Measurements from ENCODE around the gene ANO1.

The ANO1 gene

DNA sequence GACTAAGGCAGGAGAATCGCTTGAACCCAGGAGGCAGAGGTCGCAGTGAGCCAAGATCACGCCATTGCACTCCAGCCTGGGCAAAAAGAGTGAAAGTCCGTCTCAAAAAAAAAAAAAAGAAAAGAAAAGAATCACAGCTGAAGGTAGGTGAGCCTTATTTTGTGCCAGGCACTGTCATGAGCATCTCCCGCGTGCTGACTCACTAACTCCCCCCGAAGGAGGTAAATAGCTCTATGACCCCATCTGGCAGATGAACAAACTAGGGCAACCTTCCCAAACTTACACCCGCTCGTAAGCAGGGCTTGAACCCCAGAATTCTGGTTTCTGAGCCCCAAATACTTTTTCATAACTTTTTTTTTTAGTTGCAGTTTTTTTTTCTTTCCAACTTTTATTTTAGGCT lies 60.3 kb downstream of the ANO1 start:
- DNase-seq (ENCODE audit: low read depth) = no peak

DNA sequence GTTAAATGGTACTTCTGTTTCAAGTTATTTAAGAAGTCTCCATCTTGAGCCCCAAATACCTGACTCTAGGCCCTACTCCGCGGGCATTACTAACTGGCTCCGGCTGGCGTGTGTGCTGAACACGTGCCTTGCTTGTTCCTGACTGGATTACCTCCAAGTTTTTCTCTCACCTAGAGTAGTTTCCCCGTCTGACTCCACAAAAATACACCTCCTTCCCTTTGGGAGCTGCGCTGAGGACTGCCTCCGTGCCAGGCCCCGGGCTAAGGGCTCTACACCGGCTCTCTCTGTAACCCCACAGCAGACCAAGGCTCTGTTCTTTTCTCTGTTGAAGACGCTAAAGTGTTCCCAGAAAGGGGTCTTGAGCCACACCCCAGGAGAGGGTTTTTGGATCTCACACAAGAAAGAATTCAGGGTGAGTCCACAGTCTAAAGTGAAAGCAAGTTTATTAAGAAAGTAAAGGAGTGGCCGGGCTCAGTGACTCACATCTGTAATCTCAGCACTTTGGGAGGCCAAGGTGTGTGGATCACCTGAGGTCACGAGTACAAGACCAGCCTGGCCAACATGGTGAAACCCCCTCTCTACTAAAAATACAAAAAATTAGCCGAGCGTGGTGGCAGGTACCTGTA lies 61.8 kb downstream of the ANO1 start:
- DNase-seq (ENCODE audit: low read depth) = no peak

DNA sequence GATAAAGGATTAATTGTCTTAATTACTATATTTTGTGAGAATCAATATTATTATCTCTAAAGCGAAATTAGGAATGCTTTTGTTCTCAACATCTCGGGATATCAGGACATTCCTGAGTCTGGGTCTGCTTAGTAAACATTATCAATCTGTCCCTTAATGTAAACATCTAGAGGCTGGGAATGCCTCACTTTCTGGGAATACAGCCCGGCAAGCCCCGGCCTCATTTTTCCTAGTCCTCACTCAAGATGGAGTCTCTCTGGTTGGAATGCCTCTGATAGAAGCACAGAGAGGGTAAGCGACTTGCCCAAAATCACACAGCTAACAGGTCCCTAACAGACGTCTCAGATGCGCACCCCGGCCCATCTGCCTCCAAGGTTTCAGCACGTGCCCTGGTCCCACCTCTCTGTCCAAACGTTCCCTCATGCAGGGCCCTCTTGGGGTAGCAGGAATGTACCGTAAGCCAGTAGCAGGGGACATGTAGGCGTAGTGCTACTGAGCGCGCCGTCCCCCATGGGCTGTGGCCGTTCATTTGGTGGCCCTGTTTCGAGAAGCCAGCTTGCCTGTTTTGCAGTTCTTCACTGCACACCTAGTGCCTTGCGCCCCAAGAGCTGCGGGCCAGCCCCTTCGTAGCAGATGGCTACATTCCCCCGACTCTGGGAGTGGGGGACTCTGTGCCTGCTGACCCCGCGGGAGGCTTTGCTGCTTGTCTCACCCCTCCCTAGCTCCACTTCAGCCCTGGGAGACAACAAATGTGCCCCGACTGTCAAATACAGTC lies 62.8 kb downstream of the ANO1 start:
- no peak for DNase-seq (ENCODE audit: low read depth)

DNA sequence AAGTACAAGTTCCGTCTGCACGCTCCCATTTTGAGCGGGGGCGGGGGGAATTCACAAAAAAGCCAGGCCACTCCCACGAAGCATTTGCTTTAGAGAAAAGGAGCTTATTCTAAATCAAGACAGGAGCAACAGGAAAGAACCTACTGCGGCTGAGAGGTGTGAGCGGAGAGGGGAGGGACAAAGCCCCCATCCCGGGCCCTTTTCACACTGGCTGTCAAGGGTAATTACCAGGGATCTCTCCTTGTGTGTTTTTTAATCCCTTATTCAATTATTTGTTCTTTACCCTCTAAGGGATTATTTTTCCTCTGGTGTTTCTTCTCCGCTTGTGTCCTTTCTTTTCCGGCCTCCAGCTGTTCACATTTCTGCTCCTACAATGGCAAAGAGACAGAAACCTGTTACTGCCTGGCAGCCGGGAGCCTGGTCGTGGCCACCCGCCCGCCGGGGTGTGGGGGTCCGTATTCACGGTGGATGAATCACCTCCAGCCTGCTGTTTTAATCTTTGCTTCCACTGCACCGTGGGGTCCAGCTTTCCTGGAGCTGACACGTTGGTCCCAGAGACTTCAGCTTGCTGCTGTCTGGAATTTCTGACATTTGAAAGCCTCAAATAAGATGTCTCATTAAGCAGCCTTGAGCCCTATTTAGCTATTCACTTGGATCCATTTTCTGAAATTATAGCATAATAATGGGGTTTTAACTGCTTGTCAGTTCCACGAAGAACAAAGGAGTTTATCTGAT lies 63.5 kb downstream of the ANO1 start:
- no peak for DNase-seq (ENCODE audit: low read depth)

DNA sequence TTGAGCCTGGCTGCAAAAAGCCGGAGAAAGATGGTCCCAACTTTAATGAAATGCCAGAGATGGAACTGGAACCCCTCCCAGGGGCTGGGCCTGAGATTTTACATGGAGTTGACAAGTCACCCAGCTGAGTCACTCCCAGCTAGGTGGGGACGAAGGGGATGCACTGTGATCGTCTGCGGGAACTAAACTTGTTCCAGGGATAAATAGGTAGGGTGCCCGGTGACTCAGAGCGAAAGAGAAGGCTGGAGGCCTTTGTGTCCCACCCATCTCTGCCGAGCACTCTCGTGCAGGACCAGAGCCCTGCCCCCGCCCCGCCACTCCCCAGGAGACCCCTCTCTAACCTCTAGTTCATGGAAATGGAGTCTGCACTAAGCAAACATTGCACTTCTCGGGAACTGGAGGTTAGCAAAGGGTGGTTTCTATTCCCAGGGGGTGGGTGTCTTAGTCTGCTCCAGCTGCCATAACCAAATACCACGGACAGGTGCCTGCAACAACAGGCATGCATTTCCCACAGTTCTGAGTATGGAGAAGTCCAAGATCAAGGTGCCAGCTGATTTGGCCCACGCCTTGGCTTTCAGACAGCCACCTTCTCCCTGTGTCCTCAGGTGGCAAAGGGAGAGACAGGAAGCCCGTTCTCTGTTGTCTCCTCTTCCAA lies 64.2 kb downstream of the ANO1 start:
- DNase-seq (ENCODE audit: low read depth) = no peak

DNA sequence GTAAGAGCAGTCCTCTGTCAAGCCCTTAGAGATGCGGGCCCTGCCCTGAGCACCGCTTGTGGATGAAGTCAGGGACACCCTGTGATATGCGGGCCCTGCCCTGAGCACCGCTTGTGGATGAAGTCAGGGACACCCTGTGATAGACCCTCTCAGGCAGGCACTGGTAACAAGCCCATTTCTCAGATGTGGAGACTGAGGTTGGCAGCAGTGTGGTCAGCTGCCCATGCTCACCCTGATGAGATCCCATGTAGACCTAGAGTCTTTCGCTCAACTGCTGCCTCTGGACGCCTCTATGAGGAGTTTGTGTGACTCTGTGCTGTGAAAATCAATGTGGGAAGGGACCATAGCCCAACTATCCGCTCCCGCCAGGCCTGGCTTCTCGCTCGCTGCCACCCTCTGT lies 66.1 kb downstream of the ANO1 start:
- no peak for DNase-seq (ENCODE audit: low read depth)

DNA sequence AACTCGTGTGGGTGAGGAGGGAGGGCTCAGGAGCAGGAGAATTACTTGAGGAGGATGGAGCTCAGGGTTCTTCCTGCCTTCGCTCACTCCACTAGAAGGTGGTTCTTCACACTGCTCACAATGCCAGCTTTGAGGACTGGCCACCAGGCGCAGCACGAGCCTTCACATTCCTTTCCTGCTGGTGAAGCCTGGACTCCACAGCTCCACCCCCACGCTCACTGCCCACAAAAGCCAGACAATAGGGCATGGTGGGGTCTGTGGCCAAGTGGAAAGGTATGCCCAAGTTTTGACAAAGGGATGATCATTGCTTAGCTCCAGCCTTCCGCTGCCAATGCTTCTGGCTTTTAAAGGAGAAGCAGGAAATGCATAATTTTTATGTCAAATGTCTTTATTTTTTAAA lies 67.0 kb downstream of the ANO1 start:
- DNase-seq (ENCODE audit: low read depth) = no peak

DNA sequence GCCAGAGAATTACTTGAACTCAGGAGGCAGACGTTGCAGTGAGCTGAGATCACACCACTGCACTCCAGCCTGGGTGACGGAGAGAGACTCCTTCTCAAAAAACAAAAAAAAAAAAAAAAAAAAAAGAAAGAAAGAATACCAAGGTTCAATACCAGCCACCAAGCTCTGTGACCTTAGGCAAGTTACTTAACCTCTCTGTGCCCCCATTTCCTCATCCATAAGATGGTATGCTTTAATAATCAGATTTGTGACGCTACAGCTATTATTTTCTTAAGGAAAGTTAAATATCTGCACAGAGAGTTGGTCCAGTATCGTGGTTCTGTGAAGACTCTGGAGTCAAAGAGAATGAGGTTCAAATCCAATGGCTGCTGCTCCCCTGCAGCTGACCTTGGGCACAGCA lies 67.7 kb downstream of the ANO1 start:
- DNase-seq (ENCODE audit: low read depth) = no peak

DNA sequence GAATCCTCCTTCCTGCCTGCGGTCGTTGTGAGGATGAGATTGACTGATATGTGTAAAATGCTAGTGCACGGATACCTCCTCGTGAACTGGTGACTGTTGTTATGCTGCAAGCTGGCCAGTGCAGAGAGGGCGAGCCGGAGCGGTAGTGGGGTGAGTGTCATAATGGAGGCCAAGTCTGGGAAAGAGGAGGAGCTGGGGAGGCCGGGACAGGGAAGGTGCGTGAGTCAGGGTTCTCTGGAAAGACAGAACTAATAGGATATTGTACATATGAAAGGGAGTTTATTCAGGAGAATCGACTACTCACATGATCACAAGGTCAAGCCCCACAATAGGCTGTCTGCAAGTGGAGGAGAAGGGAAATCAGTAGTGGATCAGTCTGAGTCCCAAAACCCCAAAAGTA lies 68.2 kb downstream of the ANO1 start:
- DNase-seq (ENCODE audit: low read depth) = no peak

DNA sequence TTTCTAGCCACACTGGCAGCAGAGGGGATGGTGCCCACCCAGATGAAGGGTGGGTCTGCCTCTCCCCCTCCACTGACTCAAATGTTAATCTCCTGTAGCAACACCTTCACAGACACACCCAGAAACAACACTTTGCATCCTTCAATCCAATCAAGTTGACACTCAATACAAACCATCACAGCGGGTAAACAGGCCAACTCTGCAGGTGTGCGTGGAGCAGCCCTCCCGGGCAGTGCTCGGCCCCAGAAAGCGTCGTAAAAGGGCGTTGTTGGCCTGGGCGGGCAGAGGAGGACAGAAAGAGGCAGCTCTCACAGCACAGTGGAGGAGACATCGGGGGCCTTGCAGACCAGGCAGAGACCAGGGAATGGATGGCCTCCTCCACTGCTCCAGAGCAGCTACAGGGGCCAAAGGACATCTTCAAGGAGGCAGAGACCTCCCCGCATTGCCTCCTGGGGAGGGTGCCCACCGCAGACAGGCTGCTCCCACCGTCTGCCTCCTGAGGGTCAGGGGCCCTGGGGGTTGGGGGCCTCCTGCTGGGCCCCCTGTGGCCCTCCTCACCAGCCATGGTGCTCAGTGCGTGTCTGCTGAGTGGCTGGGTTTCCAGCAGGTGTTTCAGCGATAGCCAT lies 68.9 kb downstream of the ANO1 start:
- DNase-seq (ENCODE audit: low read depth) = no peak

DNA sequence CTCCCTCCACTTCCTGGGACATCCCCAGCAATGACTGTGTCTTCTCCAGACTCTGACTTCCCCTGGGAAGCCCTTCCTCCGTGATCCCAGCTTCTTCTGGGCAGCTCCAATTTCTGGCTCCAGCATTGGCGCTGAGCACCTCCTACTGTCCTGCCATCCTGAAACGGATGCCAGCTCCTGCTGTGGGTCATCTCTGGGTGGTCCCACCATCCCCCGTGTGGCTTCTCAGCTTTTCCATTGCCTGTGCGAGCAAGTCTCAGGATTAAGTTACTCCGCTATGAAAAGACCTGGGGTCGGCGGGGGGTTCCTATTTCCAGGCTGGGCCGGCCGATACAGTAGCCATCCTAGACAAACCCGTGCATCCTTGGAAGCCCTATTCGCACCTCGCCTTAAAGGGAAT lies 69.6 kb downstream of the ANO1 start:
- no peak for DNase-seq (ENCODE audit: low read depth)

DNA sequence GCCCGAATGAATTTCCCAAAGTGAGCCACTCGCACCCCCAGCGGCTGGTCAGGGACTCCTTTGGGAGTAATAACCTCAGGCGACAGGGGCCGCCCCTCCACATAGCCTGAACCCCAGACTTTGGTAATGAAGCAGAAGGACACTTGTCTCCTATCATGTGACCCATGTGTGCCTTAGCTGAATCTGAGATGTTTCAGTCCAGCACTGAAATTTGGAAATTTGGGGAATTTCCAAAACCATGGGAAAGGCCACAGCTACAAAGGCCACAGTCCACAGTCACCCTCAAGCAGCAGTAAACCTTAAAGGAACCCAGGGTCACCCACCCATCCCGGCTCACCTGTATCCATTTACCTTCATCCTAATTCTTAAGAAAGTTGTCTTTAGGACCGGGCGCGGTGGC lies 73.6 kb downstream of the ANO1 start:
- no peak for DNase-seq (ENCODE audit: low read depth)

DNA sequence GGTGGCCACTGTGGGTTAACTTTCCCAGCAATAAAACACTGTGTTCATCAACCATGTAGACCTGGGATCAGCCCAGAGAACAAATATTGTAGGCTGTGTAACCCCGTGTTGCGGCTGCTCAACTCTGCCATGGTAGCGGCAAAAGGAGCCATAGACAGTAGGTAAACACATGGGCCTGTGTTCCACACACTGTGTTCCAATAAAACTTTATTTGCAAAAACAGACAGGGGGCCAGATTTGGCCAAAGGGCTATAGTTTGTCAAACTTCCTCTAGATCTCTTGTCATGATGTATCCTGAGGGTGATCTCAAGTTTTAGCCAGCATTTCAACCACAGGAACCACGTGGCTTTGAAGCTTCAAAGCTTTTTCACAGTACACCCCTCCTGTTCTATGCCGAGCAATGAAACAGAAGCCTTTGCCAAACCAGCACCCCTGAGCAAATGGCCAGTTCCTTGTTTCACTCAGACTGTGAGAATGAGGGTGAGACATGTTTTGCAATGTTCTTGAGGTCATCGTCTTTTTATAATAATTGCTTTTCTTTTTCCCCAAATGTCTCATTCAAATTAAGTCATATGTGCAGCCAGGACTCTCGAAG lies 75.1 kb downstream of the ANO1 start:
- no peak for DNase-seq (ENCODE audit: low read depth)

DNA sequence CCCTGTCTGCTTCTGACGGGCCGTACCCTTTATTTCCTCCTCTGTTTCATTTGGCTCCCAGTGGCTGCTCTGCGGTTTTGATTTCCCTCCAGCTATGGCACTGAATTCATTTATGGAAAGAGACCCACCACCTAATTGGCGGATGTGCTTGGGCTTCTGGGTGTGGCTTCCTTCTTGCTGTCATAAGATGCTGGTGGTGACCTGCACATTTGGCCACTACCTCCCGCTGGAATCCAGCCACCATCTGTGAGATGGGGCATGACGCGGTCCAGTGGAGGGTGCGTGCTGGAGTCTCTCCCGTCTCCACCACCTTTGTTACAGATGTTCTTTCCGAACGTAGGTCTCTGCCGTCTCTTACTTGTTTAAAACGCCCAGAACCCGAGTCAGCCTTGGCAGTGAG lies 77.3 kb downstream of the ANO1 start:
- no peak for DNase-seq (ENCODE audit: low read depth)

DNA sequence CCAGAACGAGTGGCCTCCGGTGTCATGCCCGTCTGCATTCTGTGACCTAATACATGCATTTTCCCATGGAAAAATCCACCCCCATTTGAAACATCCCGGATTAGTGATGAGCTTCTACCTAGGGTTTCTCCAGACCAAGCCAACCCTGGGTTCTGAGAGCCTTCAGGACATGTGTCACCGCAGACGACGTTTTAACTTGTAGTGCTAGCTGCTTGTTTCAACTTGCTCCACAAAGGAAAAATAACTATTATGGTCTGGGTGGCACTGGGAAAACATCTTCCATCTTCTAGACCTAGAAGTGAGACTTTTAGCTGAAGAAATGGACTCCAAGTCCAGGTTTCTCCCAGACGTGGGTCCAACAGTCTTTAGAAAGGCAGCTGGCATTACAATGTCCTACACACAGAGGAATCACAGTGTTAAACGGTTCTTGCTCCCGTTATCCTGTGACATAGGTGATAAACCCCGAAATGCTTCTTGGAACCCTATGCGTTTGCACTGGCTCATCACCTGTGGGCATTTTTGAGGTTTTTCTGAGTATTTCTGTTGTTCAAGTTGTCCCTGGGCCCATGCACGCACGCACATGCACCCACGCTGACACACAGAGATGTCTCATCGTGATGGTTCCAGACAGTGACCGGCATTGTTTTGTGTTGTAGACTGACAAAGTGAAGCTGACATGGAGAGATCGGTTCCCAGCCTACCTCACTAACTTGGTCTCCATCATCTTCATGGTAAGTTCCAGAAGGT lies 78.3 kb downstream of the ANO1 start:
- DNase-seq (ENCODE audit: low read depth) = no peak

DNA sequence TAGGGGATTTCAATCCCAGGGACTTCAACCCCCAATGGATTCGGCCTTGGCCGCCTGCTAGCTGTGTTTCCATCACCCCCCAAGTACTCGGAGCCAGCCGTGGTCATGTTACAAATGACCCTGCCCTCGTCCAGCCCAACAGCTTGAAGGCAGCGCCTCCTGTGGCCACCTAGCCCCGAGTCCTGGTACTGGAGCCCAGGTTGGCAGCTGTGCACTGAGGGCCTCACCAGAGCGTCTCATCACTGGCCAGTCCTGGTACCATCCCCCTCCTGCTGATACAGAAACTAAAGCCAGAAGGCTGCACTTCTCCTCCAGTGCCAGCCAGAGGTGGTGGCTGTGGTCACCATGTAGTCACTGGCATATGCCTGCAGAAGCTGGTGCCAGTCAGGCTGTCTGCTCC lies 80.1 kb downstream of the ANO1 start:
- DNase-seq (ENCODE audit: low read depth) = no peak

DNA sequence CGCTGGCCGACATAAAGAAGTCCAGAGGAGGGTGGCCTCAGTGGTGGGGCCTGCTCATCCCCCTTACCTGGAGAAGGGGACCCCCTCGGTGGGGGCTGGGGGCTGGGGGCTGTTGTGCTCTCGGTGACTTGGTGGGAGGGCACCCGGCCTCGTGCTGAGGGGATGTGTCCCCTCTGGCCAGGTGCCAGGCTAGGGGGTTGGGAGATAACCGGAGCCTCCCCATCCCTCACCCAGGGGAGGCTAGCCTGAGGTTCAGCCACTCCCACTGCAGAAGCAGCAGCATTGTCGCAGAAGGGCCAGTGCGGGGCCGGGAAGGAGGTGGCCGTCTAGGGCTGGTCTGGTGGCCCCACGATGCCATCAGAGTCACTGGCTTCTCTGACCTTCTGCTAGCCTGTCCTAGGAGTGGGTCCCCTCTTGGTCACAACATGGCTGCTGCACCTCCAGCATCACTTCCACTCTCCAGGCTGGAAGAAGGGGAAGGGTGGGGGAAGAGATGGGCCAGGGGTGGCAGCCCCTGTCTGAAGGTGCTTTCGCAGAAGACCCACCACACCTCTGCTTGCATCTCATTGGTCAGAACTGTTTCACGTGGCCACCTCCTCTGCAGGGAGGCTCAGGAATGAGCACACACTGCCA lies 80.8 kb downstream of the ANO1 start:
- no peak for DNase-seq (ENCODE audit: low read depth)

DNA sequence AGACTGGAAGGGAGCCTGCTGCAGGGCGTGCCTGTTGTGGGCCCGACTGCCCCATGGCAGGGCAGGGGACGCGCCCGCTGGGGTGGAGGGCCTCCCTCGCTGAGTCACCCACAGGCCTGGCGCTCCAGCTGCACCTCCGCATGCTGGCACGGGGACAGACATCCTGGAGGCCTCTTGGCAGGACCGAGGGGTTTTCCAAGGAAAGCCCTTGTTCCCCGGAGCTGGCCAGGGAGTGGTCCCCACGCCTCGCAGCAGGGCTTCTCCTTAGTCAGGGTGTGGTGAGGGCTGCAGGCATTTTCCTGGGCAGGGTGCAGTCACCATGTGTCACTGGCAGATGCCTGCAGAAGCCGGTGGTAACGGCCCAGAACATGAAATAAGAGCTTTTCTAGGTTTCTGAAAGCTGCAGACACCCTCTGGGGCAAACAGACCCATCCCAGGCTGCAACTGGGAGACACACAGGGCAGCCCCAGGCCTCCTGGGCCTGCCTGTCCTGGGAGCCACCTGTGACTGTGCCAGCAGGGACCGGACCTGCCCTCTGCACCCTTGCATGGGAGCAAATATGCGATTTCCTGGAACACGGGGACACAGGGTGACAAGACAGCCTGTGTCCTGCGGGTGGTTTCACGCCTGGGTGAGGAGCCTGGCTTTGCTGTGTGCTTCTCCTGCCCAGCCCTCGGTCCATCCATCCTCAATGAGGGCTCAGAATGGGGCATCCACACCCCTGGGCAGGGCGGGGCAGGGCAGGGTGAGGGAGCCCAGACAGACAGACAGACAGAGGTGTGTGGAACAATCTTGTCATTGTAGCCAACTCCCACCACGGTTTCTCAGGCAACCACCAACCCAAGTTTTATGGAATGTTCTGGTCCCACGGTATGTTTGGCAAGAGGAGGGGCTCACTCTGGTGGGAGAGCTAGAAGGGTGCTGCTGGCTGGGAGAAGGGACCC lies 81.8 kb downstream of the ANO1 start:
- no peak for DNase-seq (ENCODE audit: low read depth)

DNA sequence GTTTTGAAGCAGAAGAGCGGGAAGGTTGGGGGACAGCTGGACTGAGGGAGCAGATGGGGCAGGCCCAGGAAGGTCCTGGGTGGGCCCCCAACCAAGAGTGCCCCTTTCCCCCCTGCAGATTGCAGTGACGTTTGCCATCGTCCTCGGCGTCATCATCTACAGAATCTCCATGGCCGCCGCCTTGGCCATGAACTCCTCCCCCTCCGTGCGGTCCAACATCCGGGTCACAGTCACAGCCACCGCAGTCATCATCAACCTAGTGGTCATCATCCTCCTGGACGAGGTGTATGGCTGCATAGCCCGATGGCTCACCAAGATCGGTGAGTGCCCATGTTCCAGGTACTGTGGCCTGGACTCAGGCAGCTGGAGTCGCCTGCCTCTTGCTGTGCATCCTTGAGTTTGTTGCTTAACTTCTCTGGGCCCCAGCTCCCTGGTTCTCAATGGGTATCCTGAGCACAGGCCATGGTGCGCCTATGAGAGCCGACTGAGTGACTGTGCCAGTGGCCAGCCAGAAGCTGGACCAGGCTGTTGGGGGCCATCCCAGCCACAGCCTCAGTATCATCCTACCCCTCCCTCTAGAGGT lies 83.0 kb downstream of the ANO1 start:
- no peak for DNase-seq (ENCODE audit: low read depth)
